C4-2B (cell line): ENCODE measurements around the gene VIL1.

ENCODE experiments used
- H3K27ac ChIP-seq: fragments of 450-650 bp; 2 replicates; pipeline ENCODE4 v1.5.1; 2017
- CTCF ChIP-seq: fragments of 450-650 bp; conservative IDR thresholded peaks from 2 replicates; pipeline ENCODE4 v1.5.1; 2017; ENCODE audit warnings: mild to moderate bottlenecking
- ZFX ChIP-seq: fragments of 450-650 bp; IDR thresholded peaks from 2 replicates; pipeline ENCODE4 v1.6.1; 2017

Gene VIL1

GRCh38 chr2:218381916-218382366, 37.0 kb upstream of the VIL1 start, which contains the start of gene SLC11A1:
Gene SLC11A1 (plus strand): TSS chr2:218382273. CDS start chr2:218382369, 96 bp downstream.
- no peak within 1 kb of the TSS for H3K27ac ChIP-seq
- TF ChIP-seq CTCF (no peak), ZFX (no peak)

- TF ChIP-seq CTCF (no peak), ZFX (no peak)
- no peak overlapping the region for H3K27ac ChIP-seq
Observed at GRCh38 chr2:218382785-218383184, 36.1 kb upstream of the VIL1 start.

- TF ChIP-seq CTCF, result no peak
- TF ChIP-seq ZFX, result no peak
- H3K27ac ChIP-seq, result no peak overlapping the region
Observed at GRCh38 chr2:218383892-218384519, 34.9 kb upstream of the VIL1 start.

- no peak overlapping the region for H3K27ac ChIP-seq
- TF ChIP-seq CTCF (no peak), ZFX (no peak)
Observed at GRCh38 chr2:218384975-218385374, 33.9 kb upstream of the VIL1 start.

- TF ChIP-seq ZFX, result no peak
- no peak overlapping the region for H3K27ac ChIP-seq
Observed at GRCh38 chr2:218386505-218387368, 32.2 kb upstream of the VIL1 start.

GRCh38 chr2:218387369-218388194, 31.3 kb upstream of the VIL1 start:
- no peak overlapping the region for H3K27ac ChIP-seq
- TF ChIP-seq ZFX (no peak), CTCF (no peak)

- TF ChIP-seq CTCF (no peak), ZFX (no peak)
- H3K27ac ChIP-seq, result no peak overlapping the region
Observed at GRCh38 chr2:218389333-218390150, 29.4 kb upstream of the VIL1 start.
